Peyer's patch (tissue), 4 donors: ENCODE results near the gene NTRK2. TPM values are rescaled to one million over a fixed set of nuclear protein-coding genes. Genes with fewer than 3 reads are reported as not detected.
"Not testable (repeated sequence)": the region's sequence is repeated elsewhere in the genome, so short reads cannot be mapped to it uniquely, and the experiment has no call there.

ENCODE experiments used
- DNase-seq, 3 donors: peaks; one replicate each; pipeline ENCODE4 v3.0.0-alpha.2; 2017 to 2019
- H3K27ac ChIP-seq, 4 donors: fragments of 200-600 bp; sonication (generic); one replicate each; pipeline ENCODE4 v1.5.1; 2016 to 2019
- H3K27me3 ChIP-seq, 2 donors: fragments of 200-600 bp; sonication (generic); one replicate each; pipeline ENCODE4 v1.5.1; 2019
- H3K36me3 ChIP-seq, 3 donors: fragments of 200-600 bp; sonication (generic); one replicate each; pipeline ENCODE4 v1.5.1; 2016 to 2019
- H3K4me1 ChIP-seq, 4 donors: fragments of 200-600 bp; sonication (generic); one replicate each; pipeline ENCODE4 v1.5.1; 2016 to 2019
- H3K4me3 ChIP-seq, 4 donors: fragments of 200-600 bp; sonication (generic); 1 replicate in 3 of 4; 2 replicates in 1 of 4; pipeline ENCODE4 v1.5.1; 2016 to 2019; ENCODE audit warnings: mild to moderate bottlenecking in 1 of 4
- H3K9me3 ChIP-seq, 4 donors: fragments of 200-600 bp; sonication (generic); one replicate each; pipeline ENCODE4 v1.5.1; 2016 to 2019; ENCODE audit warnings: mild to moderate bottlenecking in 1 of 4
- POLR2A ChIP-seq, 2 donors: fragments of 450-650 bp; IDR thresholded peaks; one replicate each; pipeline ENCODE4 v1.5.1; 2017; ENCODE audit warnings: antibody characterized with exemption in 2 of 2, mild to moderate bottlenecking in 2 of 2, moderate library complexity in 2 of 2
- total RNA-seq, 4 donors: library from RNA; depleted of rRNA; stranded (reverse); fragments of >200 nt; gene quantifications; one replicate each; pipeline ENCODE4 v1.1.0, GENCODE V29; 2016
- TF ChIP-seq, protein P1 (sequence below), 6 experiments: fragments of 450-650 bp in 4 of 6; fragments of 200-600 bp in 2 of 6; sonication (generic) in 1 of 6; IDR thresholded peaks; one replicate each; pipeline ENCODE4 v1.5.1; 2017 to 2019; ENCODE audit warnings: antibody characterized with exemption in 6 of 6, mild to moderate bottlenecking in 3 of 6, moderate library complexity in 1 of 6

The NTRK2 gene
- total RNA-seq, 4 donors from 2014 or later = 0.35 to 1.7 (median 0.84) TPM

DNA sequence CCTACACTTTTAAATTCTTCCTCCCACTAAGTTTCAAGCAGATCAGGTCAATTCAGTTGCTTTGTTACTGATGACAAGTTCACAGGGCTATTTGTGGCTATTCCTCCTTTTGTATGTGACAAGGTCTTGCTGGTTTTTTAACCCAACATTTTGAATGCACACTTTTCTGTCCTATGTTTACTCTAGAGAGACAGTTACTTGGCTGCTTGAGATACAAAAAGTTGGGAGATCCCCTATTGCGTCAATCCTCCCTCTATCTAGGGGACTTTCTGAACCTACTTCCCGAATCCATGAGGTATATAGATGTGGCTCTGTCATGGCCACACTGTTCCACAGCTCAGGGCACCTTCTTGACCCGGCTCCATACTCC lies 386.7 kb downstream of the NTRK2 start:
- H3K4me3 ChIP-seq = no peak overlapping the region

DNA sequence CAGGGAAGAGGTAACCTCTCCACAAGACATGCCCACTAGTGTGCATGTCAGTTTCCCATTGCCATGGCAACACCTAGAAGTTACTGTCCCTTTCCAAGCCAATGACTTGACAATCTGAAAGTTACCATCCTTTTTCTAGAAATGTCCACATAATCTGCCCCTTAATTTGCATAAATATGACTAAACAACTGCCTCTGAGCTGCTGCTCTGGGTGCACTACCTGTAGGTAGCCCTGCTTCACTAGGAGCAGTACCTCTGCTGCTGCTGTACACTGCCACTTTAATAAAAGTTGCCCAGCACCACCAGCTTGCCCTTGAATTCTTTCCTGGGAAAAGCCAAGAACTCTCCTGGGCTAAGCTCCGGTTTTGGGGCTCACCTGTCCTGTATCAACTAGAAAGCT lies 392.4 kb downstream of the NTRK2 start:
- H3K27ac ChIP-seq = no peak overlapping the region

More for the DNA sequence above, 386.7 kb downstream of the NTRK2 start:
- DNase-seq = no peak
- no peaks in the 10 kb centered on the region for H3K36me3 ChIP-seq
- H3K27ac ChIP-seq = no peak overlapping the region
- H3K4me1 ChIP-seq = no peaks in the 10 kb centered on the region
- no peak for TF ChIP-seq POLR2A (IDR thresholded peaks at IDR 0.05)
- TF ChIP-seq, protein P1, sequence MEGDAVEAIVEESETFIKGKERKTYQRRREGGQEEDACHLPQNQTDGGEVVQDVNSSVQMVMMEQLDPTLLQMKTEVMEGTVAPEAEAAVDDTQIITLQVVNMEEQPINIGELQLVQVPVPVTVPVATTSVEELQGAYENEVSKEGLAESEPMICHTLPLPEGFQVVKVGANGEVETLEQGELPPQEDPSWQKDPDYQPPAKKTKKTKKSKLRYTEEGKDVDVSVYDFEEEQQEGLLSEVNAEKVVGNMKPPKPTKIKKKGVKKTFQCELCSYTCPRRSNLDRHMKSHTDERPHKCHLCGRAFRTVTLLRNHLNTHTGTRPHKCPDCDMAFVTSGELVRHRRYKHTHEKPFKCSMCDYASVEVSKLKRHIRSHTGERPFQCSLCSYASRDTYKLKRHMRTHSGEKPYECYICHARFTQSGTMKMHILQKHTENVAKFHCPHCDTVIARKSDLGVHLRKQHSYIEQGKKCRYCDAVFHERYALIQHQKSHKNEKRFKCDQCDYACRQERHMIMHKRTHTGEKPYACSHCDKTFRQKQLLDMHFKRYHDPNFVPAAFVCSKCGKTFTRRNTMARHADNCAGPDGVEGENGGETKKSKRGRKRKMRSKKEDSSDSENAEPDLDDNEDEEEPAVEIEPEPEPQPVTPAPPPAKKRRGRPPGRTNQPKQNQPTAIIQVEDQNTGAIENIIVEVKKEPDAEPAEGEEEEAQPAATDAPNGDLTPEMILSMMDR (IDR thresholded peaks at IDR 0.05) = no peak
- no peaks in the 10 kb centered on the region for H3K9me3 ChIP-seq
- no peaks in the 10 kb centered on the region for H3K27me3 ChIP-seq

DNA sequence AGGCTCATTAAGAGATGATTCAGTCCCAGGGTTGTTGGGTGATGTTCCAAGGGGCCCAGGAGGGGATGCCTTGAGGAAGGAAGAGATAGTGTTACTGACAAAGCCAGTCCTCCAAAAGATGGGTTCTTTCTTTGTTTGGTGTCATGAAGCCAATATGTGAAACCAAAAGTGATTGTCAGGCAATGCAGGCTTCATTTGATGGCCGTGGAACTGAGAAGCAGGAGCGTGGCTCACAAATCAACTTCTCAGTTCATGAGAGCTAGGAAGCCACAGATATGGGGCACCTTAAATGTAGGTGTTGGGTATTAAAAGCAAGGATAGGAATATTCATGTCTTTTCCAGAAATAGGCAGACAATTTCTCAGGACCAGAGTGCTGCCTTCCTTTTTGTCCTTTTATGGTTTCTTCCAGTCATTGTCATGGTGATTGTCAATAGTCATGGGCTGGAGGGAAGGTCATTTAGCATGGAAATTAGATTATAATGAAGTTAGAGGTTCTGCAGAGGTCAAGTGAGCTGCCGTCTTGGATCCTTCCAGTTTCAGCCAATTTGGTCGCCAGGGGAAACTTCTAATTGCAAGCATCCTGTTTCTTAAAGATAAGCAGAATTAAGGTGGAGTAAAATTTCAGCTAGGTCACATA lies 393.0 kb downstream of the NTRK2 start:
- TF ChIP-seq POLR2A (IDR thresholded peaks at IDR 0.05) = no peak
- TF ChIP-seq, protein P1 (IDR thresholded peaks at IDR 0.05) = no peak
- H3K36me3 ChIP-seq = no peaks in the 10 kb centered on the region
- no peaks in the 10 kb centered on the region for H3K27me3 ChIP-seq
- no peaks in the 10 kb centered on the region for H3K4me1 ChIP-seq
- H3K9me3 ChIP-seq = no peaks in the 10 kb centered on the region
- DNase-seq = no peak
- no peak overlapping the region for H3K4me3 ChIP-seq
- H3K27ac ChIP-seq = no peak overlapping the region

More for the DNA sequence above, 392.4 kb downstream of the NTRK2 start:
- no peaks in the 10 kb centered on the region for H3K9me3 ChIP-seq
- TF ChIP-seq, protein P1 (IDR thresholded peaks at IDR 0.05) = no peak
- no peak for TF ChIP-seq POLR2A (IDR thresholded peaks at IDR 0.05)
- no peaks in the 10 kb centered on the region for H3K27me3 ChIP-seq
- no peaks in the 10 kb centered on the region for H3K4me1 ChIP-seq
- H3K4me3 ChIP-seq = no peak overlapping the region
- no peaks in the 10 kb centered on the region for H3K36me3 ChIP-seq
- DNase-seq = no peak

- H3K4me3 ChIP-seq = no peak overlapping the region
- no peaks in the 10 kb centered on the region for H3K27me3 ChIP-seq
- H3K4me1 ChIP-seq = no peaks in the 10 kb centered on the region
- H3K27ac ChIP-seq = no peak overlapping the region
- TF ChIP-seq POLR2A (IDR thresholded peaks at IDR 0.05) = no peak
- TF ChIP-seq, protein P1 (IDR thresholded peaks at IDR 0.05) = no peak
- no peaks in the 10 kb centered on the region for H3K9me3 ChIP-seq
- no peaks in the 10 kb centered on the region for H3K36me3 ChIP-seq
- no peak for DNase-seq
These were observed 395.4 kb downstream of the NTRK2 start for GRCh38 chr9:85064811-85065371.

GRCh38 chr9:85067792-85068191 lies 398.3 kb downstream of the NTRK2 start:
- H3K4me1 ChIP-seq = no peaks in the 10 kb centered on the region
- no peaks in the 10 kb centered on the region for H3K9me3 ChIP-seq
- no peak for DNase-seq
- TF ChIP-seq, protein P1 (IDR thresholded peaks at IDR 0.05) = no peak
- no peak for TF ChIP-seq POLR2A (IDR thresholded peaks at IDR 0.05)
- no peaks in the 10 kb centered on the region for H3K36me3 ChIP-seq
- no peak overlapping the region for H3K4me3 ChIP-seq
- H3K27ac ChIP-seq = no peak overlapping the region
- no peaks in the 10 kb centered on the region for H3K27me3 ChIP-seq

- not testable (repeated sequence) for H3K27me3 ChIP-seq, DNase-seq, H3K27ac ChIP-seq, H3K36me3 ChIP-seq, H3K4me3 ChIP-seq, H3K9me3 ChIP-seq, H3K4me1 ChIP-seq
These were observed 399.9 kb downstream of the NTRK2 start for GRCh38 chr9:85069421-85069820.
